Gastroesophageal sphincter (tissue), 4 donors: ENCODE measurements around the gene FBXO41. TPM values are rescaled to one million over a fixed set of nuclear protein-coding genes. Genes with fewer than 3 reads are reported as not detected.

ENCODE experiments used
- ATAC-seq: fragments of 150-250 bp; one replicate; pipeline ENCODE4 v1.9.1; 2016; ENCODE audit warnings: mild to moderate bottlenecking, moderate library complexity
- H3K27ac ChIP-seq, 4 donors: fragments of 200-600 bp; sonication (generic) in 3 of 4; 1 replicate in 3 of 4; 2 replicates in 1 of 4; pipeline ENCODE4 v1.5.1; 2016 to 2019
- H3K27me3 ChIP-seq: fragments of 200-600 bp; sonication (generic); one replicate; pipeline ENCODE4 v1.5.1; 2019
- H3K36me3 ChIP-seq, 2 donors: fragments of 200-600 bp; sonication (generic); one replicate each; pipeline ENCODE4 v1.5.1; 2019; ENCODE audit warnings: control low read depth in 1 of 2
- H3K4me1 ChIP-seq, 3 donors: fragments of 200-600 bp; sonication (generic); 1 replicate in 2 of 3; 2 replicates in 1 of 3; pipeline ENCODE4 v1.5.1; 2016 to 2019; ENCODE audit warnings: control low read depth in 2 of 3
- H3K4me3 ChIP-seq, 2 donors: fragments of 200-600 bp; sonication (generic); one replicate each; pipeline ENCODE4 v1.5.1; 2019; ENCODE audit warnings: mild to moderate bottlenecking in 1 of 2, moderate library complexity in 1 of 2
- H3K9me3 ChIP-seq, 3 donors: fragments of 200-600 bp; sonication (generic); one replicate each; pipeline ENCODE4 v1.5.1; 2017 to 2019; ENCODE audit warnings: control low read depth in 2 of 3
- EP300 ChIP-seq: sonication (generic); formaldehyde crosslinking; IDR thresholded peaks from one replicate; pipeline ENCODE4 v1.6.1; 2017; ENCODE audit warnings: antibody characterized with exemption, mild to moderate bottlenecking
- POLR2A ChIP-seq, 2 donors: fragments of 450-650 bp; IDR thresholded peaks; one replicate each; pipeline ENCODE4 v1.6.1; 2017; ENCODE audit warnings: antibody characterized with exemption in 2 of 2, mild to moderate bottlenecking in 2 of 2, moderate library complexity in 1 of 2
- POLR2AphosphoS5 ChIP-seq: sonication (generic); formaldehyde crosslinking; IDR thresholded peaks from one replicate; pipeline ENCODE4 v1.6.1; 2017; ENCODE audit warnings: antibody characterized with exemption
- WGBS, 2 donors: methylation state at CpG; one replicate each; pipeline ENCODE4 v1.1.5; 2018; ENCODE audit warnings: low coverage in 1 of 2; 5-methylcytosine and 5-hydroxymethylcytosine counted together
- total RNA-seq, 4 donors: library from RNA; depleted of rRNA; stranded (reverse); fragments of >200 nt; gene quantifications; one replicate each; pipeline ENCODE4 v1.1.0, GENCODE V29; 2016
- TF ChIP-seq, protein P1 (sequence below), 4 experiments: fragments of 200-600 bp in 2 of 4; fragments of 450-650 bp in 2 of 4; sonication (generic) in 1 of 4; IDR thresholded peaks; one replicate each; pipeline ENCODE4 v1.5.1; 2017 to 2019; ENCODE audit warnings: antibody characterized with exemption in 4 of 4, mild to moderate bottlenecking in 2 of 4, moderate library complexity in 2 of 4

The FBXO41 gene
- total RNA-seq, 4 donors from 2014 or later: 2.2 to 5.4 (median 4.0) TPM

GRCh38 chr2:73290049-73290839 is 6.0 kb upstream of the FBXO41 start:
- Histone ChIP-seq H3K27ac (no peak overlapping the region), H3K36me3 (no peaks in the 10 kb centered on the region), H3K9me3 (no peaks in the 10 kb centered on the region), H3K4me3 (no peak overlapping the region), H3K27me3 (peaks cover 99% of the 10 kb centered on the region), H3K4me1 (peaks cover 0 to 33% (median 10%) of the 10 kb centered on the region in 3 donors)
- ATAC-seq: no peak
- TF ChIP-seq, protein P1, sequence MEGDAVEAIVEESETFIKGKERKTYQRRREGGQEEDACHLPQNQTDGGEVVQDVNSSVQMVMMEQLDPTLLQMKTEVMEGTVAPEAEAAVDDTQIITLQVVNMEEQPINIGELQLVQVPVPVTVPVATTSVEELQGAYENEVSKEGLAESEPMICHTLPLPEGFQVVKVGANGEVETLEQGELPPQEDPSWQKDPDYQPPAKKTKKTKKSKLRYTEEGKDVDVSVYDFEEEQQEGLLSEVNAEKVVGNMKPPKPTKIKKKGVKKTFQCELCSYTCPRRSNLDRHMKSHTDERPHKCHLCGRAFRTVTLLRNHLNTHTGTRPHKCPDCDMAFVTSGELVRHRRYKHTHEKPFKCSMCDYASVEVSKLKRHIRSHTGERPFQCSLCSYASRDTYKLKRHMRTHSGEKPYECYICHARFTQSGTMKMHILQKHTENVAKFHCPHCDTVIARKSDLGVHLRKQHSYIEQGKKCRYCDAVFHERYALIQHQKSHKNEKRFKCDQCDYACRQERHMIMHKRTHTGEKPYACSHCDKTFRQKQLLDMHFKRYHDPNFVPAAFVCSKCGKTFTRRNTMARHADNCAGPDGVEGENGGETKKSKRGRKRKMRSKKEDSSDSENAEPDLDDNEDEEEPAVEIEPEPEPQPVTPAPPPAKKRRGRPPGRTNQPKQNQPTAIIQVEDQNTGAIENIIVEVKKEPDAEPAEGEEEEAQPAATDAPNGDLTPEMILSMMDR (IDR thresholded peaks at IDR 0.05): no peak
- no peak for TF ChIP-seq POLR2AphosphoS5
- no peak for TF ChIP-seq POLR2A (IDR thresholded peaks at IDR 0.05)
- TF ChIP-seq EP300: no peak
- 45 to 71% methylated on average over 4 of the region's 6 CpGs for WGBS, 2 donors

- TF ChIP-seq, protein P1 (IDR thresholded peaks at IDR 0.05): no peak
- TF ChIP-seq EP300: no peak
- no peak for TF ChIP-seq POLR2A (IDR thresholded peaks at IDR 0.05)
- TF ChIP-seq POLR2AphosphoS5: no peak
- Histone ChIP-seq H3K9me3 (no peaks in the 10 kb centered on the region), H3K36me3 (no peaks in the 10 kb centered on the region), H3K27me3 (peaks cover 99% of the 10 kb centered on the region), H3K4me1 (peaks cover 0 to 42% (median 15%) of the 10 kb centered on the region in 3 donors), H3K27ac (no peak overlapping the region), H3K4me3 (no peak overlapping the region)
- ATAC-seq: no peak
Observed at GRCh38 chr2:73289304-73289703, 5.0 kb upstream of the FBXO41 start.

DNA sequence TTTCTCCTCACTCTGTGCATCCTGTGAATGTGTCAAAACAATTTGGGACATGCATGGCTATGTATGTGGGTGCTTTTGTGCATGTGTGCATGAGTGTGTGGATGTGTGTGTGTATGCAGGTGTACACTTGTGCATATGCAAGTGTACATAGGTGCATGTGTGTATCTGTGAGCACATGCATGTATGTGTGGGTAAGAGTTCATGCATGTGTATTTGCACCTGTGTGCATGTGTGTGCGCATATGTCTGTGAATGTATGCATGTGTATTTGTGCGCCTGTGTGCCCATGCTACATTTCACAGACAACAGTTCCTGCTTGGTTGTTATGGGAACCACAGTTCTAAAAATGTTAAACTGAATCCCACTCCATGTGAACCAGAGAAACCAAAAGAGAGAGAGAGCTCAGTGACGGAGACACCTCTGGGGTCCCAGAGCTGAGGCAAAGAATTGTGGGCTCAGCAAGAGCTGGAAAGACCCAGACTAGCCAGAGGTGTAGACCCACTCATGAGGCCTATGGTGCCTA is 1.9 kb upstream of the FBXO41 start:
- Histone ChIP-seq H3K27ac (no peak overlapping the region), H3K4me1 (peaks cover 0 to 27% (median 9%) of the 10 kb centered on the region in 3 donors), H3K4me3 (no peak overlapping the region), H3K36me3 (no peaks in the 10 kb centered on the region), H3K9me3 (no peaks in the 10 kb centered on the region), H3K27me3 (peaks cover 76% of the 10 kb centered on the region)
- ATAC-seq: no peak
- 73 to 80% methylated on average over 1 to 3 of the region's 3 CpGs for WGBS, 2 donors
- TF ChIP-seq EP300: no peak
- TF ChIP-seq, protein P1 (IDR thresholded peaks at IDR 0.05): no peak
- TF ChIP-seq POLR2A (IDR thresholded peaks at IDR 0.05): no peak
- no peak for TF ChIP-seq POLR2AphosphoS5

- Histone ChIP-seq H3K27me3 (peaks cover 67% of the 10 kb centered on the region), H3K9me3 (no peaks in the 10 kb centered on the region), H3K4me1 (peaks cover 0 to 23% (median 9%) of the 10 kb centered on the region in 3 donors), H3K27ac (no peak overlapping the region), H3K36me3 (no peaks in the 10 kb centered on the region), H3K4me3 (peak overlapping the region in 1 of 2 donors; percentile 73)
- TF ChIP-seq POLR2A (IDR thresholded peaks at IDR 0.05) (no peak), POLR2AphosphoS5 (no peak), EP300 (no peak)
- TF ChIP-seq, protein P1 (IDR thresholded peaks at IDR 0.05): no peak
- peak; percentile 42 for ATAC-seq
- WGBS, 2 donors: 49 to 88% methylated on average over 1 to 2 of the region's 5 CpGs
Observed at GRCh38 chr2:73285159-73285739, 971 bp upstream of the FBXO41 start.
